Coronary artery (tissue), 2 donors: ENCODE results near the gene CTIF.

ENCODE experiments used
- DNase-seq: peaks from one replicate; pipeline ENCODE4 v3.0.0-alpha.2; 2017; ENCODE audit warnings: low spot score
- H3K27ac ChIP-seq, 2 donors: fragments of 200-600 bp; sonication (generic); one replicate each; pipeline ENCODE4 v1.5.1; 2016 to 2019
- H3K4me3 ChIP-seq: fragments of 200-600 bp; sonication (generic); 2 replicates; pipeline ENCODE4 v1.5.1; 2016; ENCODE audit warnings: mild to moderate bottlenecking, moderate library complexity
- CTCF ChIP-seq: fragments of 200-600 bp; sonication (generic); IDR thresholded peaks from one replicate; pipeline ENCODE4 v1.5.1; 2019; ENCODE audit warnings: antibody characterized with exemption

CTIF gene

DNA sequence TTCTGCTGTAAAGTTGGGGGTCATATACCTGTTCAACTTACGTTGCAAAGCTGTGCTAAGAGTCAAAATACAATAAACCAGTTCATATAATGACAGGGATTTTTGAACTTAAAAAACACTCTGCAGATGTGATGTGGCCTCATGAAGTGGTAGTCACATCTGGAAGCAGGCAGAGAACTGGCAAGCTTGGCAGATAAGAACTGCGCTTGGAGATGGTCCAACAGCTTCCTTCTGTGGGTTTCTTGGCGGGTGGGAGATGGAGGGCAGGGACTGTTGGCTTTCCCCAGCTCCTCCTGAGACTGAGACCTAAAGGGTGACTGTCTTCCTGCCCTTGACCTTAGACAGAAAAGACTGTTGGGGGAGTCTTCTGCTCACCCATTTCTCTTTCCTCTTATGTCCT lies 140.4 kb downstream of the CTIF start:
- H3K27ac ChIP-seq = peak overlapping the region in 1 of 2 donors; percentile 87
- DNase-seq = no peak
- no peak overlapping the region for H3K4me3 ChIP-seq
- no peak for TF ChIP-seq CTCF

- TF ChIP-seq CTCF = no peak
- Histone ChIP-seq H3K27ac (peak overlapping the region; percentile 73 to 87), H3K4me3 (no peak overlapping the region)
- DNase-seq = peak; percentile 88
These were observed 141.8 kb downstream of the CTIF start for GRCh38 chr18:48680339-48681250.

DNA sequence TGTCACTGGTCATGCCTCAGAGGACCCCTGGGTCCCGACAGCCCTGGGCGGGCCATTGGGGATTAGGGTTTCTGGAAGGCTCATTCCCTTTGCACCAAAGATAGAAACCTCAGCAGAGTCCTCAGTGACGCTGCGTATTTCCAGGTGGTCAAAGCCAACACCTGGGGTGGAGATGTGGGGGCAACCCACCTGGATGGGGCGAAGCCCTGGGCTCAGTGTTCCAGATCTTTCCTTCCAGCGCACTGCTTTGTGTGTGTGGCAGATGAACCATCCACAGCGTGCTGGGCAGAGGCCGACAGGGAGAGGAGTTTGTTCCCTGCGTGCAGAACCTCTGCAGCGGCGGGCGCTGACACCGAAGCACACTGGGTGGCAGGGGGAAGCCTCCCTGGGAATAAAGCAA lies 143.9 kb downstream of the CTIF start:
- TF ChIP-seq CTCF = no peak
- DNase-seq = no peak

GRCh38 chr18:48683197-48683596 lies 144.4 kb downstream of the CTIF start:
- no peak for DNase-seq
- Histone ChIP-seq H3K4me3 (no peak overlapping the region), H3K27ac (no peak overlapping the region)
- TF ChIP-seq CTCF = no peak

More for the DNA sequence above, 143.9 kb downstream of the CTIF start:
- Histone ChIP-seq H3K27ac (no peak overlapping the region), H3K4me3 (no peak overlapping the region)

DNA sequence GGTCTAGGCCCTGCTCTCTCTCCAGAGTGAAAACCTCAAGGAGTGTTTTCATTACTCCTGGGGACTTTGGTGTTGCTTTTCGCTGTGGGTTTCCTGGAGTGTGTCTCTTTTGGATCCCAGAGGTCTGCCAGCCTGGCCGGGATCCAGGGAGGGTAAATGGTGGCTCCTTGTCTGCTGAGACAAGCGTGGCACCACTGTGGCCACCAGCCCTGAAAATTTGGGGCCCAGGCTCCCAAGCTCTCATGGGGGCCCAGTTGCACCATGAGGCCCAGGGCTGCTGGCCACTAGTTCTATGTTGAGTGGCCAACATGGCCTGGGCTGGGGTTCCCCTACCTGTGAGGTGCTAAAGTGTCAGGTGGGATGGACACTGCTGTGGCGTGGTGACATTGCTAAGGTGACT lies 144.8 kb downstream of the CTIF start:
- TF ChIP-seq CTCF = no peak
- H3K4me3 ChIP-seq = no peak overlapping the region
- no peak for DNase-seq
- H3K27ac ChIP-seq = no peak overlapping the region

DNA sequence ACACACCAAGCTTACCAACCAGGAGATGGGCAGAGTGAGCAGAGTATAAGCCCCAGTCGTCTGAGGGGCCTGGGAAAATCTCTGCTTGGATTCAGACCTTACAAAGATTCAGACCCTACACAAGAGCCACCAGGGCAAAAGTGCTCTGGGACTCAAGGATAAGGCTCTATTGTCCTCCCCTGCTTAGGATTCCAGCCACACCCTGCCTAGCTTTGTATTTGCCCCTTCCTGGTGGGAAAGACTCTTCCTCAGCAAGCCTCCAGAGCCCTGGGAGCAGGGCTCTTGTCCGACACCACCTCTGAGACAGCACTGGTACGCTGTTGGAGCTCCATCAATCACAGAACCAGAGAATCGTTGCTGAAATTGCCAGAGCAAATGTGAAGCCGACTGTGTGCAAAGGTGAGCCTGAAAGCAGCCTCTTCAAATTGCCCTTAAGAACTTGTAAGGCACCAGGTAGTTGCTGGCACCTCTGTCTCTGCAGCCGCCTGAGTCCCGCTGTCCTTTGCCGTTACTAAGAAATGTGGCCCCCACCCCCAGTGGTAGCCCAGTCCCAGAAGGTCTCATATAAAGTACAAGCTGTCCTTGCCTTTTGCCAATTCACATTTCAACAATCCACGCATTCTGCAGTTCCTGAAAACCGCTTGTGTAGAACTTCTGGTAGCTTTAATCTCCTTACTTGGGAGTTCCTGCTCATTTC lies 148.7 kb downstream of the CTIF start:
- Histone ChIP-seq H3K27ac (no peak overlapping the region), H3K4me3 (no peak overlapping the region)
- TF ChIP-seq CTCF = no peak
- no peak for DNase-seq
